ENCODE measurements around the gene ZSWIM9. TPM values are rescaled to one million over a fixed set of nuclear protein-coding genes. Genes with fewer than 3 reads are reported as not detected.

The ZSWIM9 gene
- total RNA-seq, 1 experiment from 2014 or later = 6.8 TPM

DNA sequence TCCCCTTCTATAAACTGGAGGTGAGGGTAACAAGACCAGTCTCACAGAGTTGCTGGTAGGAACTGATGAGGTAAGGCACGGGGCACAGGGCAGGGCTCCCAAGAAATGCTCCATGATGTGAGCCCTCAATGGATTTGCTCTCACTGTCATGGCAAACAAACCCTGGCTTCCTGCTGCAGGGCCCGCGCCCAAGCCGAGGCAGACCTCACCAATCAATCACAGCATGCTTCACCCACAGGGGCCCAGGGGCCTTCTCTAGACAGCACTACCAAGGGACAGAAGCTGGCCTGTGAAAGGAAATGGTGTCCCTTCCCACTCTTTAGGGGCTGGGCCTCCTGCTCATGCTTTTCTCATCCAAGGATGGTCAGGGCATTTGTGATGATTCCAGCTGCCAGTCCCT, 33.9 kb upstream of the ZSWIM9 start:
- DNase-seq (ENCODE audit: low read depth, low spot score) (no peak), ATAC-seq (no peak)
- in situ Hi-C loops (cut with HindIII; ENCODE audit: low pct_unique_long_range_greater_than_20kb, low sequenced_read_pairs) (no loop called here), intact Hi-C loops (cut with micrococcal nuclease; ENCODE audit: unreplicated experiment) (no loop called here)
- H3K4me3 ChIP-seq (ENCODE audit: low read depth in 2 of 2, low read length in 2 of 2) = no peak overlapping the region
- ChIA-PET POLR2A (no interaction called here), CTCF (no interaction called here)
- no TSS peak for BruUV-seq (replicated peaks)
- H3K27ac ChIP-seq (ENCODE audit: low read length) = no peak overlapping the region
- H3K4me1 ChIP-seq (ENCODE audit: control insufficient read depth, insufficient read depth, low read length) = no peaks in the 10 kb centered on the region
- H3K36me3 ChIP-seq (ENCODE audit: control insufficient read depth, insufficient read depth, low read length) = no peaks in the 10 kb centered on the region
- no peaks in the 10 kb centered on the region for H3K27me3 ChIP-seq (ENCODE audit: control insufficient read depth, insufficient read depth, low read length)
- TF ChIP-seq, protein P1, sequence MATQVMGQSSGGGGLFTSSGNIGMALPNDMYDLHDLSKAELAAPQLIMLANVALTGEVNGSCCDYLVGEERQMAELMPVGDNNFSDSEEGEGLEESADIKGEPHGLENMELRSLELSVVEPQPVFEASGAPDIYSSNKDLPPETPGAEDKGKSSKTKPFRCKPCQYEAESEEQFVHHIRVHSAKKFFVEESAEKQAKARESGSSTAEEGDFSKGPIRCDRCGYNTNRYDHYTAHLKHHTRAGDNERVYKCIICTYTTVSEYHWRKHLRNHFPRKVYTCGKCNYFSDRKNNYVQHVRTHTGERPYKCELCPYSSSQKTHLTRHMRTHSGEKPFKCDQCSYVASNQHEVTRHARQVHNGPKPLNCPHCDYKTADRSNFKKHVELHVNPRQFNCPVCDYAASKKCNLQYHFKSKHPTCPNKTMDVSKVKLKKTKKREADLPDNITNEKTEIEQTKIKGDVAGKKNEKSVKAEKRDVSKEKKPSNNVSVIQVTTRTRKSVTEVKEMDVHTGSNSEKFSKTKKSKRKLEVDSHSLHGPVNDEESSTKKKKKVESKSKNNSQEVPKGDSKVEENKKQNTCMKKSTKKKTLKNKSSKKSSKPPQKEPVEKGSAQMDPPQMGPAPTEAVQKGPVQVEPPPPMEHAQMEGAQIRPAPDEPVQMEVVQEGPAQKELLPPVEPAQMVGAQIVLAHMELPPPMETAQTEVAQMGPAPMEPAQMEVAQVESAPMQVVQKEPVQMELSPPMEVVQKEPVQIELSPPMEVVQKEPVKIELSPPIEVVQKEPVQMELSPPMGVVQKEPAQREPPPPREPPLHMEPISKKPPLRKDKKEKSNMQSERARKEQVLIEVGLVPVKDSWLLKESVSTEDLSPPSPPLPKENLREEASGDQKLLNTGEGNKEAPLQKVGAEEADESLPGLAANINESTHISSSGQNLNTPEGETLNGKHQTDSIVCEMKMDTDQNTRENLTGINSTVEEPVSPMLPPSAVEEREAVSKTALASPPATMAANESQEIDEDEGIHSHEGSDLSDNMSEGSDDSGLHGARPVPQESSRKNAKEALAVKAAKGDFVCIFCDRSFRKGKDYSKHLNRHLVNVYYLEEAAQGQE (IDR thresholded peaks at IDR 0.05; ENCODE audit: insufficient read depth in 1 of 2, low read depth in 2 of 2, low read length in 1 of 2) = no peak
- TF ChIP-seq, protein P2, sequence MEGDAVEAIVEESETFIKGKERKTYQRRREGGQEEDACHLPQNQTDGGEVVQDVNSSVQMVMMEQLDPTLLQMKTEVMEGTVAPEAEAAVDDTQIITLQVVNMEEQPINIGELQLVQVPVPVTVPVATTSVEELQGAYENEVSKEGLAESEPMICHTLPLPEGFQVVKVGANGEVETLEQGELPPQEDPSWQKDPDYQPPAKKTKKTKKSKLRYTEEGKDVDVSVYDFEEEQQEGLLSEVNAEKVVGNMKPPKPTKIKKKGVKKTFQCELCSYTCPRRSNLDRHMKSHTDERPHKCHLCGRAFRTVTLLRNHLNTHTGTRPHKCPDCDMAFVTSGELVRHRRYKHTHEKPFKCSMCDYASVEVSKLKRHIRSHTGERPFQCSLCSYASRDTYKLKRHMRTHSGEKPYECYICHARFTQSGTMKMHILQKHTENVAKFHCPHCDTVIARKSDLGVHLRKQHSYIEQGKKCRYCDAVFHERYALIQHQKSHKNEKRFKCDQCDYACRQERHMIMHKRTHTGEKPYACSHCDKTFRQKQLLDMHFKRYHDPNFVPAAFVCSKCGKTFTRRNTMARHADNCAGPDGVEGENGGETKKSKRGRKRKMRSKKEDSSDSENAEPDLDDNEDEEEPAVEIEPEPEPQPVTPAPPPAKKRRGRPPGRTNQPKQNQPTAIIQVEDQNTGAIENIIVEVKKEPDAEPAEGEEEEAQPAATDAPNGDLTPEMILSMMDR (IDR thresholded peaks at IDR 0.05) = no peak
- TF ChIP-seq POLR2AphosphoS5 (IDR thresholded peaks at IDR 0.05; ENCODE audit: low read depth, low read length) = no peak
- TF ChIP-seq TCF7L2 (IDR thresholded peaks at IDR 0.05; ENCODE audit: low read depth, low read length) = no peak
- no peak for TF ChIP-seq SIN3A (IDR thresholded peaks at IDR 0.05; ENCODE audit: borderline replicate concordance, insufficient read depth, low read depth, low read length)
- H3K9me3 ChIP-seq (ENCODE audit: control insufficient read depth, insufficient read depth, low read depth, low read length) = no peaks in the 10 kb centered on the region

GRCh38 chr19:48137411-48137810, 33.1 kb upstream of the ZSWIM9 start:
- POLR2A ChIA-PET = no interaction called here
- Histone ChIP-seq H3K27me3 (ENCODE audit: control insufficient read depth, insufficient read depth, low read length) (no peaks in the 10 kb centered on the region), H3K9me3 (ENCODE audit: control insufficient read depth, insufficient read depth, low read depth, low read length) (no peaks in the 10 kb centered on the region), H3K36me3 (ENCODE audit: control insufficient read depth, insufficient read depth, low read length) (no peaks in the 10 kb centered on the region), H3K4me3 (ENCODE audit: low read depth in 2 of 2, low read length in 2 of 2) (no peak overlapping the region), H3K4me1 (ENCODE audit: control insufficient read depth, insufficient read depth, low read length) (no peaks in the 10 kb centered on the region), H3K27ac (ENCODE audit: low read length) (no peak overlapping the region)
- intact Hi-C loops (cut with micrococcal nuclease; ENCODE audit: unreplicated experiment) (no loop called here), in situ Hi-C loops (cut with HindIII; ENCODE audit: low pct_unique_long_range_greater_than_20kb, low sequenced_read_pairs) (no loop called here)
- no TSS peak for BruUV-seq (replicated peaks)
- TF ChIP-seq, protein P2 (IDR thresholded peaks at IDR 0.05) = no peak
- TF ChIP-seq TCF7L2 (IDR thresholded peaks at IDR 0.05; ENCODE audit: low read depth, low read length) (no peak), SIN3A (IDR thresholded peaks at IDR 0.05; ENCODE audit: borderline replicate concordance, insufficient read depth, low read depth, low read length) (no peak)
- no peak for DNase-seq (ENCODE audit: low read depth, low spot score)
- no peak for ATAC-seq
- CTCF ChIA-PET = no interaction called here
